Aorta (tissue), 5 donors: ENCODE results near the gene C20orf204. TPM values are rescaled to one million over a fixed set of nuclear protein-coding genes. Genes with fewer than 3 reads are reported as not detected.

Experiments used
- ATAC-seq: fragments of 200-7000 bp; cut with Tn5 transposase; one replicate; pipeline ENCODE4 v1.9.1; 2022; ENCODE audit warnings: moderate library complexity; ENCODE audit not compliant: low FRiP score
- DNase-seq, 2 donors: peaks; one replicate each; pipeline ENCODE4 v3.0.0-alpha.2; 2020
- H3K27ac ChIP-seq, 2 donors: one replicate each; pipeline ENCODE4 v1.5.1; 2013; ENCODE audit warnings: low read length in 2 of 2, mild to moderate bottlenecking in 2 of 2, moderate library complexity in 2 of 2, control low read depth in 1 of 2, inconsistent platforms in 1 of 2, low read depth in 1 of 2
- H3K27me3 ChIP-seq, 2 donors: one replicate each; pipeline ENCODE4 v1.6.1; 2013; ENCODE audit warnings: control low read depth in 1 of 2, low read length in 1 of 2, mild to moderate bottlenecking in 1 of 2, moderate library complexity in 1 of 2; ENCODE audit not compliant: insufficient read depth in 2 of 2, control insufficient read depth in 1 of 2
- H3K36me3 ChIP-seq, 2 donors: one replicate each; pipeline ENCODE4 v1.6.1; 2013; ENCODE audit warnings: control low read depth in 1 of 2, low read length in 1 of 2, mild to moderate bottlenecking in 1 of 2; ENCODE audit not compliant: insufficient read depth in 2 of 2, control insufficient read depth in 1 of 2
- H3K4me1 ChIP-seq, 2 donors: one replicate each; pipeline ENCODE4 v1.6.1; 2013; ENCODE audit warnings: low read length in 2 of 2, control low read depth in 1 of 2, mild to moderate bottlenecking in 1 of 2, moderate library complexity in 1 of 2; ENCODE audit not compliant: insufficient read depth in 2 of 2, control insufficient read depth in 1 of 2
- H3K4me3 ChIP-seq, 2 donors: one replicate each; pipeline ENCODE4 v1.5.1; 2013; ENCODE audit warnings: low read length in 2 of 2, control low read depth in 1 of 2, mild to moderate bottlenecking in 1 of 2
- H3K9me3 ChIP-seq: one replicate; pipeline ENCODE4 v1.6.1; 2013; ENCODE audit warnings: mild to moderate bottlenecking, low read length; ENCODE audit not compliant: control insufficient read depth
- WGBS, 2 donors: extraction: QIAGEN DNeasy Blood & Tissue Kit; methylation state at CpG; one replicate each; pipeline ENCODE4 v1.1.7; 2013; 5-methylcytosine and 5-hydroxymethylcytosine counted together
- intact Hi-C, 2 donors: fragments of 100-400 bp; cut with DNase I; formaldehyde crosslinking; loops; one replicate each; pipeline versions ENCODE4 v1.14.2 to v1.15.0; 2022
- polyA plus RNA-seq, 2 donors: library from polyadenylated mRNA; stranded (reverse); fragments of 200-250 nt; gene quantifications; one replicate each; pipeline ENCODE4 v1.2.3, GENCODE V29; 2013
- total RNA-seq, 2 donors: library from RNA; stranded (reverse); fragmentation: NEBNext Ultra II Directional; extraction: Animal tissue kit (Norgen Biotek cat#: 25700); gene quantifications; one replicate each; pipeline ENCODE4 v1.2.1, GENCODE V29; 2021
- donor health status: healthy with polysubstance abuse.
- donor health status: Bipolar disorder and iron deficiency.
- donor health status: DM: no; HTN: no; CAD: no.
- donor health status: DM: no; HTN: no; CAD: no.
- donor health status: DM: yes; HTN: yes; CAD: no.

Gene C20orf204
- total and polyA plus RNA-seq, 4 donors: 1.7 to 2.8 (median 2.1) TPM; not detected in 1

GRCh38 chr20:64051033-64051452 is 15.1 kb downstream of the C20orf204 start:
- DNase-seq (no peak), ATAC-seq (no peak)
- no peaks in the 10 kb centered on the region for H3K4me1 ChIP-seq
- intact Hi-C loops: no loop called here
- WGBS, 2 donors: 88 to 92% methylated on average over 11 of the region's 11 CpGs
- H3K9me3 ChIP-seq: no peaks in the 10 kb centered on the region
- no peaks in the 10 kb centered on the region for H3K36me3 ChIP-seq
- H3K27me3 ChIP-seq: no peaks in the 10 kb centered on the region
- H3K4me3 ChIP-seq: no peak overlapping the region
- no peak overlapping the region for H3K27ac ChIP-seq

GRCh38 chr20:64051561-64052325 is 15.8 kb downstream of the C20orf204 start:
- peak; percentile 36 for ATAC-seq
- DNase-seq: no peak
- Histone ChIP-seq H3K4me1 (no peaks in the 10 kb centered on the region), H3K4me3 (no peak overlapping the region), H3K27me3 (no peaks in the 10 kb centered on the region), H3K27ac (no peak overlapping the region), H3K9me3 (no peaks in the 10 kb centered on the region), H3K36me3 (no peaks in the 10 kb centered on the region)
- WGBS, 2 donors: 84 to 86% methylated on average over 14 to 15 of the region's 15 CpGs
- intact Hi-C loops: no loop called here

GRCh38 chr20:64052326-64052722 is 16.3 kb downstream of the C20orf204 start:
- no peak for DNase-seq
- no peak overlapping the region for H3K4me3 ChIP-seq
- no peaks in the 10 kb centered on the region for H3K4me1 ChIP-seq
- H3K27me3 ChIP-seq: no peaks in the 10 kb centered on the region
- no peak for ATAC-seq
- no peaks in the 10 kb centered on the region for H3K9me3 ChIP-seq
- intact Hi-C loops: no loop called here
- no peak overlapping the region for H3K27ac ChIP-seq
- H3K36me3 ChIP-seq: no peaks in the 10 kb centered on the region
- WGBS, 2 donors: 82 to 91% methylated on average over 10 of the region's 10 CpGs

GRCh38 chr20:64052987-64053840 is 17.2 kb downstream of the C20orf204 start:
- Histone ChIP-seq H3K4me1 (no peaks in the 10 kb centered on the region), H3K27me3 (no peaks in the 10 kb centered on the region), H3K9me3 (no peaks in the 10 kb centered on the region), H3K27ac (no peak overlapping the region), H3K4me3 (no peak overlapping the region), H3K36me3 (no peaks in the 10 kb centered on the region)
- no peak for ATAC-seq
- intact Hi-C loops: no loop called here
- DNase-seq: no peak
- 88 to 91% methylated on average over 33 of the region's 33 CpGs for WGBS, 2 donors

GRCh38 chr20:64053841-64054661 is 18.1 kb downstream of the C20orf204 start:
- 29 to 36% methylated on average over 16 to 17 of the region's 17 CpGs for WGBS, 2 donors
- Histone ChIP-seq H3K27me3 (no peaks in the 10 kb centered on the region), H3K4me1 (no peaks in the 10 kb centered on the region), H3K9me3 (no peaks in the 10 kb centered on the region), H3K4me3 (no peak overlapping the region), H3K36me3 (no peaks in the 10 kb centered on the region), H3K27ac (no peak overlapping the region)
- intact Hi-C loops: no loop called here
- no peak for DNase-seq
- peak; percentile 12 for ATAC-seq

- Histone ChIP-seq H3K4me3 (no peak overlapping the region), H3K27me3 (no peaks in the 10 kb centered on the region), H3K9me3 (no peaks in the 10 kb centered on the region), H3K27ac (no peak overlapping the region), H3K36me3 (no peaks in the 10 kb centered on the region), H3K4me1 (no peaks in the 10 kb centered on the region)
- DNase-seq: no peak
- no peak for ATAC-seq
- 52 to 53% methylated on average over 9 of the region's 9 CpGs for WGBS, 2 donors
- intact Hi-C loops: no loop called here
These were observed 19.5 kb downstream of the C20orf204 start for GRCh38 chr20:64055396-64055892.

GRCh38 chr20:64055893-64056638 is 20.1 kb downstream of the C20orf204 start:
- WGBS, 2 donors: 30 to 37% methylated on average over 21 to 22 of the region's 22 CpGs
- peak; percentile 9 for ATAC-seq
- no peaks in the 10 kb centered on the region for H3K9me3 ChIP-seq
- intact Hi-C loops: no loop called here
- H3K4me1 ChIP-seq: no peaks in the 10 kb centered on the region
- no peak for DNase-seq
- H3K27me3 ChIP-seq: no peaks in the 10 kb centered on the region
- H3K36me3 ChIP-seq: no peaks in the 10 kb centered on the region
- H3K27ac ChIP-seq: no peak overlapping the region
- H3K4me3 ChIP-seq: no peak overlapping the region

GRCh38 chr20:64056639-64056888 is 20.6 kb downstream of the C20orf204 start:
- H3K36me3 ChIP-seq: no peaks in the 10 kb centered on the region
- H3K4me3 ChIP-seq: no peak overlapping the region
- H3K27me3 ChIP-seq: no peaks in the 10 kb centered on the region
- 52 to 65% methylated on average over 7 of the region's 7 CpGs for WGBS, 2 donors
- intact Hi-C loops: no loop called here
- ATAC-seq: no peak
- H3K9me3 ChIP-seq: no peaks in the 10 kb centered on the region
- H3K4me1 ChIP-seq: no peaks in the 10 kb centered on the region
- DNase-seq: no peak
- H3K27ac ChIP-seq: no peak overlapping the region
